GM12875 (cell line): ENCODE measurements around the gene ZNF396.

Source experiments
- H3K4me3 ChIP-seq: one replicate; pipeline ENCODE4 v1.5.1; 2011; ENCODE audit warnings: low read depth, low read length, control low read depth
- TF ChIP-seq, protein P1 (sequence below): IDR thresholded peaks from 2 replicates; pipeline ENCODE4 v1.5.1; 2011; ENCODE audit warnings: low read depth, mild to moderate bottlenecking, control low read depth, inconsistent platforms, low read length, moderate library complexity, borderline replicate concordance; ENCODE audit not compliant: insufficient read depth

ZNF396 gene

DNA sequence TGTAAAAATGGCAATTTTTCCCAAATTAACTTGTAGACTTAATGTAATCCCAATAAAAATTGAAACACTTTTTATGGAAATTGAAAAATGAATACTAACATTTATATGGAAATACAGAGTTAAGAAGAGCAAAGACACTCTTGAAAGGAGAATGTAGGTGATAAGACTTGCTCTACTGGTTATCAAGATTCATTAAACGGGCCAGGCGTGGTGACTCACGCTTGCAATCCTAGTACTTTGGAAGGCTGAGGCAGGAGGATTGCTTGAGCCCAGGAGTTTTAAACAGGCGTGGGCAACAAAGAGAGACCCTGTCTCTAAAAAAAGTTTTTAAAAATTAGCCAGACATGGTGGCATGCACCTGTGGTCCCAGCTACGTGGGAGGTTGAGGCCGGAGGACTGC lies 29.5 kb upstream of the ZNF396 start:
- TF ChIP-seq, protein P1, sequence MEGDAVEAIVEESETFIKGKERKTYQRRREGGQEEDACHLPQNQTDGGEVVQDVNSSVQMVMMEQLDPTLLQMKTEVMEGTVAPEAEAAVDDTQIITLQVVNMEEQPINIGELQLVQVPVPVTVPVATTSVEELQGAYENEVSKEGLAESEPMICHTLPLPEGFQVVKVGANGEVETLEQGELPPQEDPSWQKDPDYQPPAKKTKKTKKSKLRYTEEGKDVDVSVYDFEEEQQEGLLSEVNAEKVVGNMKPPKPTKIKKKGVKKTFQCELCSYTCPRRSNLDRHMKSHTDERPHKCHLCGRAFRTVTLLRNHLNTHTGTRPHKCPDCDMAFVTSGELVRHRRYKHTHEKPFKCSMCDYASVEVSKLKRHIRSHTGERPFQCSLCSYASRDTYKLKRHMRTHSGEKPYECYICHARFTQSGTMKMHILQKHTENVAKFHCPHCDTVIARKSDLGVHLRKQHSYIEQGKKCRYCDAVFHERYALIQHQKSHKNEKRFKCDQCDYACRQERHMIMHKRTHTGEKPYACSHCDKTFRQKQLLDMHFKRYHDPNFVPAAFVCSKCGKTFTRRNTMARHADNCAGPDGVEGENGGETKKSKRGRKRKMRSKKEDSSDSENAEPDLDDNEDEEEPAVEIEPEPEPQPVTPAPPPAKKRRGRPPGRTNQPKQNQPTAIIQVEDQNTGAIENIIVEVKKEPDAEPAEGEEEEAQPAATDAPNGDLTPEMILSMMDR, result no peak
- no peak overlapping the region for H3K4me3 ChIP-seq

DNA sequence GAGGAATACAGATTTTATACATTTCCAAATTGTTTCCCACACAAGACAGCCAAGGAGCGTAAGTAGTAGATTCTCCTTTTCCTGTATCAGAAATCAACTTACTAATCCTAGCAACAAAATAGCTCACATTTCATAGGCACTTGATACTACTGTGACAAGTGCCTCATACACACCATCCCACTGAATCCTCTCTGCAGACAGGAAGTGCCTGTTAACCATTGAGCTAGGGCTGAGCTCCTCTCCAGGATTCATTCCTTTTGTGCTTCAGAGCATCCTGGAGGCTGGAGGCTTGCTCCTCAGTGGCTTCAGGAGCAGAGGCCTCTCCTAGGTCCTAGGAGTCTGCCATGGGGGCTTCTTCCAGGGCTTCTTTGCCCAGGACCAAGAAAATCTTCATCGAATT lies 20.8 kb upstream of the ZNF396 start:
- no peak overlapping the region for H3K4me3 ChIP-seq
- TF ChIP-seq, protein P1, result no peak

DNA sequence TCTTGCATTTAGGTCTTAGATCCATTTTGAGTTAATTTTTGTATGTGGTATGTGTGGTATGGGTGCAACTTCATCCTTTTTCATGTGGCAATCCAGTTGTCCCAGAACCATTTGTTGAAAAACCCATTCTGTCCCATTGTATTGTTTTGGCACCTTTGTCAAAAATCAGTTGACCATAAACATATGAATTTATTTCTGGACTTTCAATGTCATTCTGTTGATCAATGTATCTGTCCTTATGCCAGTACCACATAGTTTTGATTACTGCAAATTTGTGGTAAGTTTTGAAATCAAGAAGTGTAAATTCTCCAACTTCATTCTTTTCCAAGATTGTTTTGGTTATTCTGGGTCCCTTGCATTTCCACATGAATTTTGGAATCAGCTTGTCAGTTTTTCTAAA lies 16.6 kb upstream of the ZNF396 start:
- TF ChIP-seq, protein P1, result no peak
- H3K4me3 ChIP-seq, result no peak overlapping the region

DNA sequence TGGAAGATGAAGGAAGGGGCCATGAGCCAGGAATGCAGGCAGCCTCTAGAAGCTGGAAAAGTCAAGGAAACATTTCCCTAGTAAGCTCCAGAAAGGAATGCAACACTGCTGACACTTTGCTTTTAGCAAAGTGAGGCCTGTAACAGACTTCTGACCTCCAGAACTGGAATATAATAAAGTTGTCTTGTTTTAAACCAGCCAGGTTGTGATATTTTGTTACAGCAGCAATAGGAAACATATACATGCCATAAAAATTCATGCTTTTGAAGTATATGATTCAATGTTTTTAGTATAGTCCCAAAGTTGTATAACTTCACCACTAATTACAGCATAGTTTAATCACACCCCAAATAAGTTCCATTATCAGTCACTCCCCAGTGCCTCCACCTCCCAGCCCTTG lies 15.2 kb upstream of the ZNF396 start:
- TF ChIP-seq, protein P1, result no peak
- no peak overlapping the region for H3K4me3 ChIP-seq

DNA sequence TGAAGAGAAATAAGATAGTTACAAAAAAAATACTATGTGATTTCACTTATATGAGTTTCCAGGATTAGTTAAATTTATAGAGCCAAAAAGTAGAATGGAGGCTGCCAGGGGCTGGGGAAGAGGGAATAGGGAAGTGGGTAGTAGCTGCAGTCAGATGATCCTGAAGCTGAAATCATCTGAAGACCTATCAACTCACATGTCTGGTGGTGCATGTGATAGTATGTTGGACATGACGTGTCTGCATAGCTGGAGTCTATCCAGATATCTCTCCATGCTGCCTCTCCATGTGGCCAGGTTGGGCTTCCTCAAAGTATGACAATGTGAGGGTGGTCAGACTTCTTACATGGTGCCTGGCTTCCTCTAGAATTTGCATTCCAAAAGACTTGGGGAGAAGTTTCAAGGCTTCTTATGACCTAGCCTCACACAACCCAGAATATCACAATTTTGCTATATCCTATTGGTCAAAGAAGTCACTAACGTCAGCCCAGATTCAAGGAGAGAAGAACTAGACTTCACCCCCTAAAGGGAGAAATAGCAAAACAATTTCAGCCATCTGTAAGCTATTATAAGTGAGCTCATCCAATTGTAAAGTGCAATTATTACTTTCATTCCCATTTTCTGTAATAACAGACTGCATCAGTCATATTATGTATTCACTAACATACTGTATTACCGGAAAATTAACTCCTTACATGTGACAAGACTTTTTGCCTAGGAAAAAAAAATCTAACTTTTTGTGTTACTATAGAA lies 14.0 kb upstream of the ZNF396 start:
- TF ChIP-seq, protein P1, result no peak
- H3K4me3 ChIP-seq, result no peak overlapping the region

DNA sequence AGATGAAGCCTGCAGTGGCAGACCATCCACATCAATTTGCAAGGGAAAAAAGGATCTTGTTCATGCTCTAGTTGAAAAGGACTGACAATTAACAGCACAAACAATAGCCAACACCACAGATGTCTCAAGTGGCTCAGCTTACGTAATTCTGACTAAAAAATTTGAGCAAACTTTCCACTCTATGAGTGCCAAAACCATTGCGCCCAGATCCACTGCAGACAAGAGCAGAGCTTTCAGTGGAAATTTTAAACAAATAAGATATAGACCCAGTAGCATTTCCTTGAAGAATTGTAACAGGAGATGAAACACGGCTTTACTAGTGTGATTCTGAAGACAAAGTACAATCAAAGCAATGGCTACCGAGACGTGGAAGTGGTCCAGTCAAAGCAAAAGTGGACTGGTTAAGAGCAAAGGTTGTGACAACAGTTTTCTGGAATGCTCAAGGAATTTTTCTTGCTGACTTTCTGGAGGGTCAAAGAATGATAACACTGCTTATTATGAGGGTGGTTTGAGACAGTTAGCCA lies 12.0 kb upstream of the ZNF396 start:
- H3K4me3 ChIP-seq, result no peak overlapping the region
- TF ChIP-seq, protein P1, result no peak

DNA sequence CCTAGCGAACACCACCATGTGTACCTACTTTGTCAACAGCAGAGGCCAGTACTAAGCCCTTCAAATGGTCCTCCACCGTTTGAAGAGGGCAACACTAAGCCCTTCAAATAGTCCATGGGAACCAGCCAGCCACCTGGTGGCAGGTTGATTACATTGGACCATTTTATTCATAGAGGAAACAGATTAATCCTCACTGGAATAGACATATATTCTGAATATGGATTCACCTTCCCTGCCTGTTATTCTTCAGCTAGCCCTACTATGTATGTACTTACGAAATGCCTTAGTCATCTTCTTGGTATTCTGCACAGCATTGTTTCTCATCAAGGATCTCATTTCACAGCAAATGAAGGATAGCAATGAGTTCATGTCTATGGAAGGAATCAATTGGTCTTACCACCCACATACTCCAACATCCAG lies 10.0 kb upstream of the ZNF396 start:
- H3K4me3 ChIP-seq, result no peak overlapping the region
- TF ChIP-seq, protein P1, result peak; percentile 31; the same call in 1 of the 2 replicates
